ENCODE data around the gene PIH1D2. TPM values are rescaled to one million over a fixed set of nuclear protein-coding genes. Genes with fewer than 3 reads are reported as not detected.

PIH1D2 gene
- total and polyA plus RNA-seq, 2 donors (not counting 1 experiment from before 2014, with no cell fraction given): 1.5 to 1.9 TPM

DNA sequence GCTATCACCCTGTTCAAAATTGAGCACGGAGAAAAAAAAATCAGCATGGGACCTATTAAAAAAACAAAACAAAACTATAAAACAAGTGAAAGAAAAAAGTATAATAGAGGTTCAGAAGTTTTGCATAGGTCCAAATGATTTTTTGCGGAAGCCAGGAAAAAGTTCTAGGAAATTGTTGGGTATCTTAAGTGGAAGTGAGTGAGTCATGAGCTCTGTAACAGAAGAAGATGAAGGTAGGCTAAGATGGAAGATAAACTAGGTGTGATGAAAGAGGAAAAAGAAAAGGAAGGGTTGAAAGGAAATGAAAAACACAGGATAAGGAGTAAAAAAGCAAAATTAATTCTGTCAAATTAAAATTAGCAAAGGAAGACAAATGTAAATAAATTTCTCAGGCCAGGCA is 40.6 kb upstream of the PIH1D2 start:
- Histone ChIP-seq H3K9me3 (ENCODE audit: control insufficient read depth, insufficient read depth, low read depth, low read length) (no peaks in the 10 kb centered on the region), H3K79me2 (ENCODE audit: control insufficient read depth, insufficient read depth, low read length) (no peaks in the 10 kb centered on the region), H4K20me1 (ENCODE audit: control insufficient read depth, extremely low read depth, insufficient read depth, low read length) (no peaks in the 10 kb centered on the region), H2AFZ (ENCODE audit: low read length) (no peak overlapping the region), H3K4me1 (ENCODE audit: control insufficient read depth, extremely low read depth, insufficient read depth, low read length) (no peaks in the 10 kb centered on the region), H3K4me2 (ENCODE audit: extremely low read depth, insufficient read depth, low read length) (no peak overlapping the region), H3K36me3 (ENCODE audit: control insufficient read depth, insufficient read depth, low read length) (no peaks in the 10 kb centered on the region), H3K27ac (ENCODE audit: insufficient read depth, low read length) (no peak overlapping the region), H3K27me3 (ENCODE audit: control insufficient read depth, insufficient read depth, low read length) (no peaks in the 10 kb centered on the region), H3K9ac (ENCODE audit: insufficient read depth, low read length) (no peak overlapping the region), H3K4me3 (replicated peaks in 1 of 4; ENCODE audit: control extremely low read depth in 1 of 4, insufficient read depth in 1 of 4, low read depth in 3 of 4, low read length in 4 of 4) (no peak overlapping the region)
- TF ChIP-seq, protein P1, sequence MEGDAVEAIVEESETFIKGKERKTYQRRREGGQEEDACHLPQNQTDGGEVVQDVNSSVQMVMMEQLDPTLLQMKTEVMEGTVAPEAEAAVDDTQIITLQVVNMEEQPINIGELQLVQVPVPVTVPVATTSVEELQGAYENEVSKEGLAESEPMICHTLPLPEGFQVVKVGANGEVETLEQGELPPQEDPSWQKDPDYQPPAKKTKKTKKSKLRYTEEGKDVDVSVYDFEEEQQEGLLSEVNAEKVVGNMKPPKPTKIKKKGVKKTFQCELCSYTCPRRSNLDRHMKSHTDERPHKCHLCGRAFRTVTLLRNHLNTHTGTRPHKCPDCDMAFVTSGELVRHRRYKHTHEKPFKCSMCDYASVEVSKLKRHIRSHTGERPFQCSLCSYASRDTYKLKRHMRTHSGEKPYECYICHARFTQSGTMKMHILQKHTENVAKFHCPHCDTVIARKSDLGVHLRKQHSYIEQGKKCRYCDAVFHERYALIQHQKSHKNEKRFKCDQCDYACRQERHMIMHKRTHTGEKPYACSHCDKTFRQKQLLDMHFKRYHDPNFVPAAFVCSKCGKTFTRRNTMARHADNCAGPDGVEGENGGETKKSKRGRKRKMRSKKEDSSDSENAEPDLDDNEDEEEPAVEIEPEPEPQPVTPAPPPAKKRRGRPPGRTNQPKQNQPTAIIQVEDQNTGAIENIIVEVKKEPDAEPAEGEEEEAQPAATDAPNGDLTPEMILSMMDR (conservative IDR thresholded peaks at IDR 0.05 in 1 of 2, IDR thresholded peaks at IDR 0.05 in 1 of 2; ENCODE audit: low read depth in 1 of 2, low read length in 2 of 2): no peak
- TF ChIP-seq EZH2 (IDR thresholded peaks at IDR 0.05; ENCODE audit: low read length, missing control alignments): no peak
- DNase-seq (ENCODE audit: low read depth in 2 of 2): no peak

DNA sequence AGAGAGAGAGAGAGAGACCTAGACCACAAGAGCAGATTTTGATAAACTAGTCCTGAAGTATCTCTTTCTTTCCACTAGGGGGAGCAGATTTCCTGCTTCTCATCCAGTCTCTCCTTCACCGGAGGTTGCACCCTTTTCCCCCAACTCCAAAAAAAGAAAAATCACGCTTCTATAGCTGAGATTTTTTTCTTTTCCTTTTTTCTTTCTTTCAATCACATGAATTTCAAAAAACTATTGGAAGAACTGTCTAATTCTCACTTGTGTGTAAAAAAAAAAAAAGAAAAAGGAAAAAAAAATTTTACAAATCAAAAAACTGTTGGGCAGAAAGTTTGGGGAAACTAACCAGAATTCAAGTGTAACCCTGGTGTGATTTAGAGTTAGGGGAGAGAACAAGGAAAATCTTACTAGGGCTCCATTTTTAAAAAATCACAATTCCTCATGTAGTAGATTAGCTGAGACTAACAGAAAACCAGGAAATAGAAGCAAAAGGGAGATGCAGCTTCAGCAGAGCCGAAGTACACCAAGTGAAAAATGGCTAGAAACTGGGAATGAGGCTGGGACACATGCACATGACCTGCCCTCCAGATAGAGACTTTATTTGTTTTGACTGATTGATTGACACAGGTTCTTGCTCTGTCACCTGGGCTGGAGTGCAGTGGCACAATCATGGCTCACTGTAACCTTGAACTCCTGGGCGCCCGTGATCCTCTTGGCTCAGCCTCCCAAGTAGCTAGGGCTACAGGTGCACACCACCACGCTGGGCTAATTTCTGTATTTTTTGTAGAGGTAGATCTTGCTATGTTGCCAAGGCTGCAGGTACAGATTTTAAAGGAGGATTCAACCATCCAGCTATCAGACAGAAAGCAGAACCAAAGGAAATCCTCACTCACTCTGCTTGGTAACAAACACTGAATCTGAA is 40.0 kb upstream of the PIH1D2 start:
- no peaks in the 10 kb centered on the region for H4K20me1 ChIP-seq (ENCODE audit: control insufficient read depth, extremely low read depth, insufficient read depth, low read length)
- H3K79me2 ChIP-seq (ENCODE audit: control insufficient read depth, insufficient read depth, low read length): no peaks in the 10 kb centered on the region
- no peak for TF ChIP-seq EZH2 (IDR thresholded peaks at IDR 0.05; ENCODE audit: low read length, missing control alignments)
- TF ChIP-seq, protein P1 (conservative IDR thresholded peaks at IDR 0.05 in 1 of 2, IDR thresholded peaks at IDR 0.05 in 1 of 2; ENCODE audit: low read depth in 1 of 2, low read length in 2 of 2): peak; percentile 58 to 67
- H3K4me1 ChIP-seq (ENCODE audit: control insufficient read depth, extremely low read depth, insufficient read depth, low read length): no peaks in the 10 kb centered on the region
- no peak overlapping the region for H3K4me3 ChIP-seq (replicated peaks in 1 of 4; ENCODE audit: control extremely low read depth in 1 of 4, insufficient read depth in 1 of 4, low read depth in 3 of 4, low read length in 4 of 4)
- no peaks in the 10 kb centered on the region for H3K9me3 ChIP-seq (ENCODE audit: control insufficient read depth, insufficient read depth, low read depth, low read length)
- no peak overlapping the region for H3K9ac ChIP-seq (ENCODE audit: insufficient read depth, low read length)
- DNase-seq (ENCODE audit: low read depth in 2 of 2): peak; percentile 66 to 76
- no peaks in the 10 kb centered on the region for H3K36me3 ChIP-seq (ENCODE audit: control insufficient read depth, insufficient read depth, low read length)
- no peaks in the 10 kb centered on the region for H3K27me3 ChIP-seq (ENCODE audit: control insufficient read depth, insufficient read depth, low read length)
- no peak overlapping the region for H3K27ac ChIP-seq (ENCODE audit: insufficient read depth, low read length)
- H2AFZ ChIP-seq (ENCODE audit: low read length): no peak overlapping the region
- H3K4me2 ChIP-seq (ENCODE audit: extremely low read depth, insufficient read depth, low read length): no peak overlapping the region

DNA sequence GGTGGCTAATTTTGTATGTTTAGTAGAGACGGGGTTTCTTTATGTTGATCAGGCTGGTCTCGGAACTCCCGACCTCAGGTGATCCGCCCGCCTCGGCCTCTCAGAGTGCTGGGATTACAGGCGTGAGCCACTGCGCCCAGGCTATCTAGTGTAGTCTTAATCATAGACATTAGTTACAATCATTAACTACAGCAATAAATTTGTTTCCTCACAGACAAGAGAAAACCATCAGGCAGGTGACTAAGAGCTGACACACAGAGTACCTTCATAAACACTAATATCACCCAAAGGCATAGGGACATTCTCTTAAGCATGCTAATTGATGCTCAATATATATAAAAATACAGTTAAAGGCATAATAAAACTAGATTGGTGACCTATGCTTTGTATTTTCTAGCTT is 32.3 kb upstream of the PIH1D2 start:
- no peaks in the 10 kb centered on the region for H3K4me1 ChIP-seq (ENCODE audit: control insufficient read depth, extremely low read depth, insufficient read depth, low read length)
- no peak overlapping the region for H2AFZ ChIP-seq (ENCODE audit: low read length)
- no peak overlapping the region for H3K4me3 ChIP-seq (replicated peaks in 1 of 4; ENCODE audit: control extremely low read depth in 1 of 4, insufficient read depth in 1 of 4, low read depth in 3 of 4, low read length in 4 of 4)
- no peaks in the 10 kb centered on the region for H3K27me3 ChIP-seq (ENCODE audit: control insufficient read depth, insufficient read depth, low read length)
- H3K36me3 ChIP-seq (ENCODE audit: control insufficient read depth, insufficient read depth, low read length): no peaks in the 10 kb centered on the region
- no peak overlapping the region for H3K4me2 ChIP-seq (ENCODE audit: extremely low read depth, insufficient read depth, low read length)
- no peaks in the 10 kb centered on the region for H4K20me1 ChIP-seq (ENCODE audit: control insufficient read depth, extremely low read depth, insufficient read depth, low read length)
- no peak overlapping the region for H3K27ac ChIP-seq (ENCODE audit: insufficient read depth, low read length)
- H3K79me2 ChIP-seq (ENCODE audit: control insufficient read depth, insufficient read depth, low read length): no peaks in the 10 kb centered on the region
- no peak overlapping the region for H3K9ac ChIP-seq (ENCODE audit: insufficient read depth, low read length)
- H3K9me3 ChIP-seq (ENCODE audit: control insufficient read depth, insufficient read depth, low read depth, low read length): no peaks in the 10 kb centered on the region
- no peak for DNase-seq (ENCODE audit: low read depth in 2 of 2)
- TF ChIP-seq, protein P1 (conservative IDR thresholded peaks at IDR 0.05 in 1 of 2, IDR thresholded peaks at IDR 0.05 in 1 of 2; ENCODE audit: low read depth in 1 of 2, low read length in 2 of 2): no peak
- no peak for TF ChIP-seq EZH2 (IDR thresholded peaks at IDR 0.05; ENCODE audit: low read length, missing control alignments)
